ENCODE results near the gene TNFRSF17. TPM values are rescaled to one million over a fixed set of nuclear protein-coding genes. Genes with fewer than 3 reads are reported as not detected.

The TNFRSF17 gene
- total RNA-seq, 1 donor from 2014 or later: not detected

DNA sequence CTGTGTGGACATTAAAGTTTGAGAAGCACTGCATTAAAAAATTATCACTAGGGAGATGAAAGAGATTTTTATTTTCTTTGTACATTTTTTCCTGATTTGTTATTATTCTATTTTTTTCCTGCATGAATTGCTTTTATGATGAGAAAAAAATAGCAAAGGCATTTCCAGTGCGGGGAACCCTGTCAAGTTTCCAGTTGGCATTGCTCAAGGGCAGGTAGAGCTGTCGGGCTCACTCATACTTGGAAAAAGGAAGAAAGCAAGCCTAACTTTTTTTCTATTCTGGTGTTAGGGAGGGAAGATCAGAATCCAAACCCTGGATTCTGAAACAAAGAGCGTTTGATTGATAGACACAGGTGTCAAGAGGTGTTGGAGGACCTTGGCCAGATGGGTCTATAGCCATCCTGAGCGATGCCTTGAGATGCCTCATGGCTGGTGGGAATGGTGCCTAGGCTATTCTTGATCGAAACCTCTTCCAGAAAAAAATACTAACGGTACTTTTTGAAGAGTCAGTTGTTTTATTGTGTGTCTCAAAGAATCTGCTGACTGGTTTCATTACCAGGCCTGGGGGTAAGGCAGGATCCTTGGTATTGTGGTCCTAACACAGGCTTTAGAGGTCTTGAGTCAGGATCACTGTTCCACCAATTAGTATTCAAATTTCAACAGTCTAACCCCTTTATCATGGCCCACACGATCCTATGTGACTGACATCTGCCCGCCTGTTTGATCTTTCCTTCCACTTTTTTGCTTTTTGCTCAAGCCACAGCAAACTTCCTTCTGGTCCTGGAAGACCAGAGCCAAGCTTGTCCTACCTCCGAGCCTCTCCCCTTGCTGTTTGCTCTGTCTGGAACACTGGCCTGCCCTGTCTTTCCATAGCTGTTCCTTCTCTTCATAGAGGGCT is 31.7 kb downstream of the TNFRSF17 start:
- no peak overlapping the region for H3K27ac Mint-ChIP-seq (ENCODE audit: unreplicated experiment)
- TF ChIP-seq, protein P1, sequence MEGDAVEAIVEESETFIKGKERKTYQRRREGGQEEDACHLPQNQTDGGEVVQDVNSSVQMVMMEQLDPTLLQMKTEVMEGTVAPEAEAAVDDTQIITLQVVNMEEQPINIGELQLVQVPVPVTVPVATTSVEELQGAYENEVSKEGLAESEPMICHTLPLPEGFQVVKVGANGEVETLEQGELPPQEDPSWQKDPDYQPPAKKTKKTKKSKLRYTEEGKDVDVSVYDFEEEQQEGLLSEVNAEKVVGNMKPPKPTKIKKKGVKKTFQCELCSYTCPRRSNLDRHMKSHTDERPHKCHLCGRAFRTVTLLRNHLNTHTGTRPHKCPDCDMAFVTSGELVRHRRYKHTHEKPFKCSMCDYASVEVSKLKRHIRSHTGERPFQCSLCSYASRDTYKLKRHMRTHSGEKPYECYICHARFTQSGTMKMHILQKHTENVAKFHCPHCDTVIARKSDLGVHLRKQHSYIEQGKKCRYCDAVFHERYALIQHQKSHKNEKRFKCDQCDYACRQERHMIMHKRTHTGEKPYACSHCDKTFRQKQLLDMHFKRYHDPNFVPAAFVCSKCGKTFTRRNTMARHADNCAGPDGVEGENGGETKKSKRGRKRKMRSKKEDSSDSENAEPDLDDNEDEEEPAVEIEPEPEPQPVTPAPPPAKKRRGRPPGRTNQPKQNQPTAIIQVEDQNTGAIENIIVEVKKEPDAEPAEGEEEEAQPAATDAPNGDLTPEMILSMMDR (IDR thresholded peaks at IDR 0.05; ENCODE audit: unreplicated experiment): no peak
- no peaks in the 10 kb centered on the region for H3K27me3 Mint-ChIP-seq (ENCODE audit: unreplicated experiment)
- no peaks in the 10 kb centered on the region for H3K9me3 Mint-ChIP-seq (ENCODE audit: unreplicated experiment)
- H3K4me1 Mint-ChIP-seq (ENCODE audit: unreplicated experiment): peaks cover 12% of the 10 kb centered on the region
- DNase-seq (ENCODE audit: low spot score): no peak
- no peak overlapping the region for H3K4me3 Mint-ChIP-seq (ENCODE audit: unreplicated experiment)
- H3K36me3 Mint-ChIP-seq (ENCODE audit: low read depth, unreplicated experiment): peaks cover 4% of the 10 kb centered on the region

DNA sequence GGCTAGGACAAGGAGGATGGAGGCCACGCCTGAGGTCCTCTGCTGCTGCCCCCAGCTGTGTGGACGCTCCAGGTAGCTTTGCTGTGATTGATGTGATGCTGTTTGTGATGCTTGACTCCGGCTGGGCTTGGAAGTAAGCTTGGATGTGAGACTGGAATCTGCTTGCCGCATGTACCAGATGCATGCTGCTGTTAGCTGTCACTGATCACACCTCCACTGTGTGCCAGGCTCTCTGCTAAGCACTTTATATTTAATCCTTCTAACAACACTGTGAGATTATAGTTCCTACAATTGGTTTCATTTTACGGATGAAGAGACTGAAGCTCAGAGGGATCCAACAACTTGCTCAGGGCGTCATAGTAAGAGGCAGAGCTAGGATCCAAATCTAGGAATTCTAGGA is 35.0 kb downstream of the TNFRSF17 start:
- Mint-ChIP-seq H3K27ac (ENCODE audit: unreplicated experiment) (no peak overlapping the region), H3K4me1 (ENCODE audit: unreplicated experiment) (peaks cover 7% of the 10 kb centered on the region)
- TF ChIP-seq, protein P1 (IDR thresholded peaks at IDR 0.05; ENCODE audit: unreplicated experiment): no peak

DNA sequence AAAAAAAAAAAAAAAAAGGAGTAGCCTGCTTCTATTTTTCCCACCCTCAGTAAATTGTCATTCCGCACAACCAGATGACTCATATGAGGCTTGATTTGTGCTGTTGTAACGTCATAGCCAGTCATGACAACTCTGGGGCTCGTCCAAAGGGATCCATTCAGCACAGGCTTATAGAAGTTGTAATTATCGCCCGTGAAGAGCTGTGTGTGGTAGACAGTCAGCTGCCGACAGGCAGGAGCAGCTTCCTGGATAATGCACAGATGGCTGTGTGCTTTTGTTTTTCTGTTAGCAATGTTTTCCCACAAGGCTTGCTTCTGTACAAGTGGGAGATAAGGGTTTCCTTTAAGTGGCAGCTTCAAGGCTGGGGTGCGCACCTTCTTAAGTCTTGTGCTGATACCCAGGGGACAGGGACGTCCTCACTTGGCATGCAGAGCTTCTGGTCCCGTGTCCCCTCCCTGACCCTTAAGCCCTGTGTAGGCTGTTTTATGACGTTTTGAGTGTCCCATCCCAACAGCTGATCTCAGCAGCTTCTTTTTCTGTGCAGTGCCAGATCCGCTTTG is 37.5 kb downstream of the TNFRSF17 start:
- Mint-ChIP-seq H3K27ac (ENCODE audit: unreplicated experiment) (no peak overlapping the region), H3K9me3 (ENCODE audit: unreplicated experiment) (no peaks in the 10 kb centered on the region), H3K4me3 (ENCODE audit: unreplicated experiment) (no peak overlapping the region), H3K4me1 (ENCODE audit: unreplicated experiment) (peaks cover 7% of the 10 kb centered on the region), H3K27me3 (ENCODE audit: unreplicated experiment) (peaks cover 3% of the 10 kb centered on the region), H3K36me3 (ENCODE audit: low read depth, unreplicated experiment) (peaks cover 8% of the 10 kb centered on the region)
- TF ChIP-seq, protein P1 (IDR thresholded peaks at IDR 0.05; ENCODE audit: unreplicated experiment): no peak
- DNase-seq (ENCODE audit: low spot score): no peak

More for the DNA sequence above, 35.0 kb downstream of the TNFRSF17 start:
- no peak for DNase-seq (ENCODE audit: low spot score)
- peaks cover 4% of the 10 kb centered on the region for H3K36me3 Mint-ChIP-seq (ENCODE audit: low read depth, unreplicated experiment)
- H3K4me3 Mint-ChIP-seq (ENCODE audit: unreplicated experiment): no peak overlapping the region
- H3K9me3 Mint-ChIP-seq (ENCODE audit: unreplicated experiment): no peaks in the 10 kb centered on the region
- peaks cover 1% of the 10 kb centered on the region for H3K27me3 Mint-ChIP-seq (ENCODE audit: unreplicated experiment)

DNA sequence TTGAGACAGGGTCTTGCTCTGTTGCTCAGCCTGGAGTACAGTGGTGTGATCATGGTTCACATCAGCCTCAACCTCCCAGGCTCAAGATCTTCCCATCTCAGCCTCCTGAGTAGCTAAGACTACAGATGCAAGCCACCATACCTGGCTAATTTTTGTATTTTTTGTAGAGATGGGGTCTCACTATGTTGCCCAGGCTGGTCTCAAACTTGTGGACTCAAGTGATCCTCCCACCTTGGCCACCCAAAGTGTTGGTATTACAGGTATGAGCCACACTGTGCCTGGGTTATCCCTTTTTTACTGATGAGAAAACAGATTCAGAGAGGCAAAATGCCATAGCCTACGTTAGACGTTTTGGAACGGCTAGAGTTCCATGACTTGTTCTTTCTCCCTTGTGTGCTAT is 41.6 kb downstream of the TNFRSF17 start:
- no peaks in the 10 kb centered on the region for H3K9me3 Mint-ChIP-seq (ENCODE audit: unreplicated experiment)

More for the DNA sequence above, 41.6 kb downstream of the TNFRSF17 start:
- DNase-seq (ENCODE audit: low spot score): no peak
- H3K27me3 Mint-ChIP-seq (ENCODE audit: unreplicated experiment): peaks cover 3% of the 10 kb centered on the region
- peaks cover 4% of the 10 kb centered on the region for H3K36me3 Mint-ChIP-seq (ENCODE audit: low read depth, unreplicated experiment)
- H3K27ac Mint-ChIP-seq (ENCODE audit: unreplicated experiment): no peak overlapping the region
- peaks cover 4% of the 10 kb centered on the region for H3K4me1 Mint-ChIP-seq (ENCODE audit: unreplicated experiment)
- TF ChIP-seq, protein P1 (IDR thresholded peaks at IDR 0.05; ENCODE audit: unreplicated experiment): no peak
- H3K4me3 Mint-ChIP-seq (ENCODE audit: unreplicated experiment): no peak overlapping the region
